Measurements from ENCODE around the gene RPSA.

Gene RPSA

GRCh38 chr3:39406368-39407258 is at the start of gene RPSA:
Gene RPSA (plus strand): TSS chr3:39406720. CDS start chr3:39407654, 934 bp downstream.
- TF ChIP-seq GATA2 (IDR thresholded peaks at IDR 0.05; ENCODE audit: low read depth, low read length): no peak
- no peak for TF ChIP-seq GATA3 (IDR thresholded peaks at IDR 0.05; ENCODE audit: low read depth, low read length)

- TF ChIP-seq GATA3 (IDR thresholded peaks at IDR 0.05; ENCODE audit: low read depth, low read length) (no peak), GATA2 (IDR thresholded peaks at IDR 0.05; ENCODE audit: low read depth, low read length) (no peak)
These were observed 48.2 kb upstream of the RPSA start for GRCh38 chr3:39358333-39358732.

GRCh38 chr3:39361252-39361927 is 45.1 kb upstream of the RPSA start:
- no peak for TF ChIP-seq GATA3 (IDR thresholded peaks at IDR 0.05; ENCODE audit: low read depth, low read length)
- no peak for TF ChIP-seq GATA2 (IDR thresholded peaks at IDR 0.05; ENCODE audit: low read depth, low read length)

GRCh38 chr3:39362192-39362591 is 44.3 kb upstream of the RPSA start:
- TF ChIP-seq GATA2 (IDR thresholded peaks at IDR 0.05; ENCODE audit: low read depth, low read length) (no peak), GATA3 (IDR thresholded peaks at IDR 0.05; ENCODE audit: low read depth, low read length) (no peak)

GRCh38 chr3:39362812-39363211 is 43.7 kb upstream of the RPSA start:
- TF ChIP-seq GATA2 (IDR thresholded peaks at IDR 0.05; ENCODE audit: low read depth, low read length) (no peak; the same call in 1 of the 2 replicates), GATA3 (IDR thresholded peaks at IDR 0.05; ENCODE audit: low read depth, low read length) (no peak)

- TF ChIP-seq GATA3 (IDR thresholded peaks at IDR 0.05; ENCODE audit: low read depth, low read length) (no peak), GATA2 (IDR thresholded peaks at IDR 0.05; ENCODE audit: low read depth, low read length) (no peak)
These were observed 33.7 kb upstream of the RPSA start for GRCh38 chr3:39372833-39373232.

GRCh38 chr3:39376959-39377634 is 29.4 kb upstream of the RPSA start:
- TF ChIP-seq GATA3 (IDR thresholded peaks at IDR 0.05; ENCODE audit: low read depth, low read length) (no peak), GATA2 (IDR thresholded peaks at IDR 0.05; ENCODE audit: low read depth, low read length) (no peak)

GRCh38 chr3:39378088-39378487 is 28.4 kb upstream of the RPSA start:
- TF ChIP-seq GATA2 (IDR thresholded peaks at IDR 0.05; ENCODE audit: low read depth, low read length) (no peak), GATA3 (IDR thresholded peaks at IDR 0.05; ENCODE audit: low read depth, low read length) (no peak)

- TF ChIP-seq GATA3 (IDR thresholded peaks at IDR 0.05; ENCODE audit: low read depth, low read length) (no peak), GATA2 (IDR thresholded peaks at IDR 0.05; ENCODE audit: low read depth, low read length) (no peak)
These were observed 27.4 kb upstream of the RPSA start for GRCh38 chr3:39378957-39379777.

- TF ChIP-seq GATA2 (IDR thresholded peaks at IDR 0.05; ENCODE audit: low read depth, low read length) (no peak), GATA3 (IDR thresholded peaks at IDR 0.05; ENCODE audit: low read depth, low read length) (no peak)
These were observed 26.8 kb upstream of the RPSA start for GRCh38 chr3:39379778-39380155.

- no peak for TF ChIP-seq GATA3 (IDR thresholded peaks at IDR 0.05; ENCODE audit: low read depth, low read length)
- no peak for TF ChIP-seq GATA2 (IDR thresholded peaks at IDR 0.05; ENCODE audit: low read depth, low read length)
These were observed 25.1 kb upstream of the RPSA start for GRCh38 chr3:39381432-39381831.

- TF ChIP-seq GATA3 (IDR thresholded peaks at IDR 0.05; ENCODE audit: low read depth, low read length) (no peak), GATA2 (IDR thresholded peaks at IDR 0.05; ENCODE audit: low read depth, low read length) (no peak)
These were observed 23.3 kb upstream of the RPSA start, which contains the start of gene SLC25A38 for GRCh38 chr3:39383045-39383880. Gene SLC25A38 (plus strand): TSS chr3:39383370. CDS start chr3:39383725, 355 bp downstream.

Data from SH-SY5Y (cell line).